GM12878 (cell line): Measurements from ENCODE around the gene TRPC1. TPM values are rescaled to one million over a fixed set of nuclear protein-coding genes. Genes with fewer than 3 reads are reported as not detected.

Source experiments
- ATAC-seq: fragments of 200-7000 bp; cut with Tn5 transposase; 3 replicates; pipeline ENCODE4 v1.9.1; 2020; ENCODE audit warnings: mild to moderate bottlenecking, moderate library complexity
- BruUV-seq: library from RNA; stranded (reverse); fragments of 400-500 nt; replicated peaks from 2 replicates; lab custom pipeline; 2021; lab: Mats Ljungman, UMichigan
- CTCF ChIA-PET: fragments of 300-600 bp; sonication (Branson Sonifier 250); formaldehyde crosslinking; extraction: SDS; loops from one replicate; lab custom pipeline; 2021; ENCODE audit warnings: inconsistent platforms; lab: Yijun Ruan, JAX
- POLR2A ChIA-PET: fragments of 350-600 bp; formaldehyde crosslinking; extraction: SDS; loops from one replicate; lab custom pipeline; 2021; ENCODE audit warnings: inconsistent platforms; lab: Charles Lee
- RAD21 ChIA-PET: fragments of 300-600 bp; sonication (Branson Sonifier 250); formaldehyde crosslinking; loops from one replicate; lab custom pipeline; 2023; ENCODE audit warnings: antibody characterized with exemption; ENCODE audit not compliant: unreplicated experiment; lab: Charles Lee
- SMC1A ChIA-PET: fragments of 300-600 bp; sonication (Branson Sonifier 250); formaldehyde crosslinking; loops from one replicate; lab custom pipeline; 2023; ENCODE audit not compliant: unreplicated experiment, uncharacterized antibody; lab: Charles Lee
- DNase-seq: peaks from one replicate; pipeline ENCODE4 v3.0.0-alpha.2; 2011; ENCODE audit warnings: low read depth, low spot score
- FAIRE-seq: peaks from 3 replicates; lab custom pipeline; 2011; peaks lifted over from hg19 to GRCh38; lab: Jason Lieb, UNC
- H2AFZ ChIP-seq: 2 replicates; pipeline ENCODE4 v1.6.0; 2011; ENCODE audit warnings: low read depth, low read length, control low read depth; ENCODE audit not compliant: control insufficient read depth
- H3K27ac ChIP-seq: 2 replicates; pipeline ENCODE4 v1.5.1; 2011; ENCODE audit warnings: control low read depth; ENCODE audit not compliant: control insufficient read depth, insufficient read depth
- H3K27me3 ChIP-seq, 2 experiments: replicated peaks in 1 of 2; 2 replicates each; pipeline versions ENCODE4 v1.6.0 to v1.6.1; 2011; ENCODE audit warnings: low read length in 1 of 2; ENCODE audit not compliant: control insufficient read depth in 2 of 2, insufficient read depth in 2 of 2
- H3K36me3 ChIP-seq, 2 experiments: 2 replicates each; pipeline ENCODE4 v1.5.1; 2011; ENCODE audit warnings: low read length in 1 of 2; ENCODE audit not compliant: control insufficient read depth in 2 of 2, insufficient read depth in 2 of 2
- H3K4me1 ChIP-seq: 2 replicates; pipeline ENCODE4 v1.6.1; 2011; ENCODE audit warnings: mild to moderate bottlenecking, low read length, moderate library complexity, mixed read lengths; ENCODE audit not compliant: control insufficient read depth, insufficient read depth
- H3K4me2 ChIP-seq: 2 replicates; pipeline ENCODE4 v1.6.0; 2011; ENCODE audit warnings: control low read depth; ENCODE audit not compliant: control insufficient read depth, insufficient read depth
- H3K4me3 ChIP-seq: fragments of 200-600 bp; sonication (generic); 2 replicates; pipeline ENCODE4 v1.5.1; 2016
- H3K79me2 ChIP-seq: 2 replicates; pipeline ENCODE4 v1.6.0; 2011; ENCODE audit warnings: low read length; ENCODE audit not compliant: control insufficient read depth, insufficient read depth
- H3K9ac ChIP-seq: 2 replicates; pipeline ENCODE4 v1.8.0; 2011; ENCODE audit warnings: low read length, control low read depth, mixed read lengths; ENCODE audit not compliant: control insufficient read depth, insufficient read depth
- H3K9me3 ChIP-seq: replicated peaks from 3 replicates; pipeline ENCODE4 v1.5.1; 2011; ENCODE audit warnings: mild to moderate bottlenecking, low read length; ENCODE audit not compliant: control insufficient read depth, insufficient read depth
- H4K20me1 ChIP-seq: 2 replicates; pipeline ENCODE4 v1.6.0; 2011; ENCODE audit not compliant: control insufficient read depth, insufficient read depth
- ASH2L ChIP-seq: fragments of 300-600, 200-600 bp; sonication (generic); IDR thresholded peaks from 2 replicates; pipeline ENCODE4 v1.6.1; 2017; ENCODE audit warnings: low read depth, mild to moderate bottlenecking, borderline replicate concordance
- BMI1 ChIP-seq: fragments of 450-650 bp; IDR thresholded peaks from 2 replicates; pipeline ENCODE4 v1.6.1; 2016; ENCODE audit warnings: mild to moderate bottlenecking, moderate library complexity, borderline replicate concordance
- HSF1 ChIP-seq: fragments of 150-350 bp; IDR thresholded peaks from 2 replicates; pipeline ENCODE4 v1.6.1; 2014; ENCODE audit warnings: mild to moderate bottlenecking, low read depth, low read length
- IRF4 ChIP-seq: IDR thresholded peaks from 2 replicates; pipeline ENCODE4 v1.6.1; 2011; ENCODE audit warnings: low read depth, low read length
- MLLT1 ChIP-seq: fragments of 450-650 bp; IDR thresholded peaks from 2 replicates; pipeline ENCODE4 v1.6.1; 2016; ENCODE audit warnings: mild to moderate bottlenecking
- NFIC ChIP-seq: IDR thresholded peaks from 2 replicates; pipeline ENCODE4 v1.6.1; 2012; ENCODE audit warnings: low read depth, mild to moderate bottlenecking, inconsistent platforms, low read length, moderate library complexity
- NKRF ChIP-seq: fragments of 450-650 bp; conservative IDR thresholded peaks from 2 replicates; pipeline ENCODE4 v1.6.1; 2017; ENCODE audit warnings: mild to moderate bottlenecking, moderate library complexity
- NR2C2 ChIP-seq: IDR thresholded peaks from 2 replicates; pipeline ENCODE4 v1.6.1; 2011; ENCODE audit warnings: borderline replicate concordance, low read depth; ENCODE audit not compliant: control insufficient read depth, insufficient read length
- PML ChIP-seq: IDR thresholded peaks from 2 replicates; pipeline ENCODE4 v1.6.1; 2012; ENCODE audit warnings: low read length, inconsistent platforms
- STAT3 ChIP-seq: IDR thresholded peaks from 2 replicates; pipeline ENCODE4 v1.6.1; 2011; ENCODE audit warnings: low read depth, low read length, improper control_type of control experiment
- TARDBP ChIP-seq: IDR thresholded peaks from 2 replicates; pipeline ENCODE4 v1.6.1; 2016; ENCODE audit warnings: borderline replicate concordance
- USF1 ChIP-seq: IDR thresholded peaks from 2 replicates; pipeline ENCODE4 v1.6.1; 2011; ENCODE audit warnings: borderline replicate concordance, low read depth, mild to moderate bottlenecking, moderate library complexity, mixed read lengths, low read length; ENCODE audit not compliant: insufficient read depth; ENCODE audit errors: extremely low read length
- YBX1 ChIP-seq: fragments of 450-650 bp; IDR thresholded peaks from 2 replicates; pipeline ENCODE4 v1.6.1; 2016; ENCODE audit warnings: antibody characterized with exemption
- WGBS: methylation state at CpG from one replicate; pipeline ENCODE4 v1.1.6; 2016; ENCODE audit warnings: low lambda C conversion rate; ENCODE audit not compliant: insufficient replicate concordance, insufficient coverage; ENCODE audit errors: missing lambda C conversion rate; 5-methylcytosine and 5-hydroxymethylcytosine counted together
- in situ Hi-C: fragments of 300-500 bp; cut with MboI; formaldehyde crosslinking; loops from 9 replicates; pipeline ENCODE4 v1.14.3; 2018; ENCODE audit warnings: mixed read lengths
- intact Hi-C: fragments of 100-400 bp; cut with micrococcal nuclease; formaldehyde crosslinking; loops from one replicate; pipeline ENCODE4 v1.14.2; 2022; ENCODE audit not compliant: unreplicated experiment
- polyA plus RNA-seq, 11 experiments: library from polyadenylated mRNA; depleted of rRNA in 4 of 11; unstranded in 6 of 11; stranded (reverse) in 5 of 11; fragments of >200 nt; fragmentation: Nextera tagmentation in 4 of 11; fragmentation: Illumina TruSeq in 1 of 11; extraction: Ambion mirVana in 4 of 11; extraction: Trizol in 1 of 11; gene quantifications; 1 replicate in 1 of 11; 2 replicates in 10 of 11; pipeline versions ENCODE4 v1.2.1 to v1.2.3, GENCODE V29; 2011 to 2016; ENCODE audit warnings: inconsistent platforms in 2 of 11, missing spikeins in 2 of 11, low read depth in 1 of 11
- total RNA-seq, 4 experiments: library from RNA; depleted of rRNA in 3 of 4; stranded (reverse); fragments of >200 nt in 3 of 4; fragmentation: Illumina TruSeq in 1 of 4; extraction: Trizol in 1 of 4; gene quantifications; 2 replicates each; pipeline versions ENCODE4 v1.2.1 to v1.2.3, GENCODE V29; 2013 to 2021

Gene TRPC1
- total and polyA plus RNA-seq, 10 of the 15 experiments (the other 5 are each of a cell fraction or from before 2014, with no cell fraction given), result 0.05 to 2.9 (median 0.17) TPM

GRCh38 chr3:142779591-142779990 is 55.8 kb downstream of the TRPC1 start:
- intact Hi-C loops, result no loop called here
- Histone ChIP-seq H3K36me3 (no peaks in the 10 kb centered on the region), H3K4me1 (no peaks in the 10 kb centered on the region), H3K27me3 (no peaks in the 10 kb centered on the region), H2AFZ (no peak overlapping the region), H3K4me3 (no peak overlapping the region), H3K27ac (no peak overlapping the region), H3K4me2 (no peak overlapping the region), H3K9ac (no peak overlapping the region), H3K79me2 (no peaks in the 10 kb centered on the region)
- FAIRE-seq (no peak), DNase-seq (no peak), ATAC-seq (no peak)
- no TSS peak for BruUV-seq
- ChIA-PET SMC1A (no interaction called here), CTCF (interaction anchor here (0.6 kb wide), 1 partner anchor 49 kb away, joined by 3 read pairs; no protein-coding TSS in a partner anchor)
- TF ChIP-seq BMI1 (no peak), ASH2L (no peak), STAT3 (no peak), IRF4 (no peak), NR2C2 (no peak)
- TF ChIP-seq, all 136 proteins: peak for 0
- no peaks in the 10 kb centered on the region for H3K9me3 ChIP-seq
- ChIA-PET RAD21 (no interaction called here), POLR2A (interaction anchor here (1.0 kb wide), 1 partner anchor 13 kb away, joined by 3 read pairs; no protein-coding TSS in a partner anchor)
- in situ Hi-C loops, result no loop called here
- no peaks in the 10 kb centered on the region for H4K20me1 ChIP-seq

GRCh38 chr3:142782616-142783015 is 58.8 kb downstream of the TRPC1 start:
- no peaks in the 10 kb centered on the region for H3K79me2 ChIP-seq
- ATAC-seq (0 out of 3 replicates have a peak, but pooled peaks have one; percentile 19), FAIRE-seq (no peak), DNase-seq (no peak)
- H2AFZ ChIP-seq, result no peak overlapping the region
- RAD21 ChIA-PET, result no interaction called here
- in situ Hi-C loops (no loop called here), intact Hi-C loops (no loop called here)
- H3K36me3 ChIP-seq, result no peaks in the 10 kb centered on the region
- SMC1A ChIA-PET, result no interaction called here
- no peaks in the 10 kb centered on the region for H3K9me3 ChIP-seq
- CTCF ChIA-PET, result no interaction called here
- H3K9ac ChIP-seq, result no peak overlapping the region
- H3K27me3 ChIP-seq, result no peaks in the 10 kb centered on the region
- H4K20me1 ChIP-seq, result no peaks in the 10 kb centered on the region
- 37% methylated on average over 2 of the region's 2 CpGs for WGBS
- H3K27ac ChIP-seq, result no peak overlapping the region
- no peak overlapping the region for H3K4me3 ChIP-seq
- H3K4me2 ChIP-seq, result no peak overlapping the region
- POLR2A ChIA-PET, result no interaction called here
- no TSS peak for BruUV-seq
- H3K4me1 ChIP-seq, result no peaks in the 10 kb centered on the region
- TF ChIP-seq HSF1 (no peak), PML (no peak), USF1 (no peak), NKRF (no peak), TARDBP (no peak), YBX1 (no peak), NFIC (no peak), MLLT1 (no peak)
